ENCODE data around the gene SUGCT. TPM values are rescaled to one million over a fixed set of nuclear protein-coding genes. Genes with fewer than 3 reads are reported as not detected.

Gene SUGCT
- total RNA-seq, 1 donor from 2014 or later, result 1.7 TPM

GRCh38 chr7:40506158-40506557 is 371.4 kb downstream of the SUGCT start:
- DNase-seq (no peak), ATAC-seq (no peak)
- Histone ChIP-seq H3K36me3 (no peaks in the 10 kb centered on the region), H3K4me1 (no peaks in the 10 kb centered on the region), H3K27ac (no peak overlapping the region), H3K9me3 (no peaks in the 10 kb centered on the region), H3K27me3 (ENCODE audit: low read depth) (no peaks in the 10 kb centered on the region), H3K4me3 (no peak overlapping the region)
- intact Hi-C loops (cut with DNase I), result no loop called here
- no peak for TF ChIP-seq CTCF (IDR thresholded peaks at IDR 0.05)

GRCh38 chr7:40507166-40507565 is 372.4 kb downstream of the SUGCT start:
- H3K27me3 ChIP-seq (ENCODE audit: low read depth), result no peaks in the 10 kb centered on the region
- H3K27ac ChIP-seq, result no peak overlapping the region
- no peaks in the 10 kb centered on the region for H3K9me3 ChIP-seq
- H3K4me1 ChIP-seq, result no peaks in the 10 kb centered on the region
- peak in 1 of 2 donors; percentile 11 for ATAC-seq
- intact Hi-C loops (cut with DNase I), result no loop called here
- H3K36me3 ChIP-seq, result no peaks in the 10 kb centered on the region
- H3K4me3 ChIP-seq, result no peak overlapping the region
- DNase-seq, result no peak
- peak; percentile 27 for TF ChIP-seq CTCF (IDR thresholded peaks at IDR 0.05)

- no peaks in the 10 kb centered on the region for H3K36me3 ChIP-seq
- no peak for ATAC-seq
- intact Hi-C loops (cut with DNase I), result no loop called here
- H3K27me3 ChIP-seq (ENCODE audit: low read depth), result no peaks in the 10 kb centered on the region
- H3K4me1 ChIP-seq, result no peaks in the 10 kb centered on the region
- no peaks in the 10 kb centered on the region for H3K9me3 ChIP-seq
- DNase-seq, result no peak
- no peak overlapping the region for H3K4me3 ChIP-seq
- H3K27ac ChIP-seq, result no peak overlapping the region
- no peak for TF ChIP-seq CTCF (IDR thresholded peaks at IDR 0.05)
These were observed 374.6 kb downstream of the SUGCT start for GRCh38 chr7:40509287-40509996.

- Histone ChIP-seq H3K36me3 (no peaks in the 10 kb centered on the region), H3K4me1 (no peaks in the 10 kb centered on the region), H3K27me3 (ENCODE audit: low read depth) (no peaks in the 10 kb centered on the region), H3K4me3 (no peak overlapping the region), H3K27ac (no peak overlapping the region), H3K9me3 (no peaks in the 10 kb centered on the region)
- intact Hi-C loops (cut with DNase I), result no loop called here
- no peak for ATAC-seq
- TF ChIP-seq CTCF (IDR thresholded peaks at IDR 0.05), result no peak
- no peak for DNase-seq
These were observed 381.6 kb downstream of the SUGCT start for GRCh38 chr7:40516376-40516775.

- DNase-seq (no peak), ATAC-seq (no peak)
- H3K27ac ChIP-seq, result no peak overlapping the region
- H3K27me3 ChIP-seq (ENCODE audit: low read depth), result no peaks in the 10 kb centered on the region
- intact Hi-C loops (cut with DNase I), result no loop called here
- no peaks in the 10 kb centered on the region for H3K36me3 ChIP-seq
- TF ChIP-seq CTCF (IDR thresholded peaks at IDR 0.05), result no peak
- no peaks in the 10 kb centered on the region for H3K4me1 ChIP-seq
- H3K4me3 ChIP-seq, result no peak overlapping the region
- no peaks in the 10 kb centered on the region for H3K9me3 ChIP-seq
These were observed 384.2 kb downstream of the SUGCT start for GRCh38 chr7:40519009-40519408.

All from lower lobe of right lung (tissue), 2 donors.